ENCODE measurements around the gene STRN. TPM values are rescaled to one million over a fixed set of nuclear protein-coding genes. Genes with fewer than 3 reads are reported as not detected.

The STRN gene
- total RNA-seq, 1 donor from 2014 or later, result 33.1 TPM

- Histone ChIP-seq H3K27me3 (no peaks in the 10 kb centered on the region), H3K9me3 (no peaks in the 10 kb centered on the region), H3K36me3 (no peaks in the 10 kb centered on the region), H3K27ac (no peak overlapping the region), H3K4me3 (no peak overlapping the region), H3K4me1 (no peaks in the 10 kb centered on the region)
- ATAC-seq (no peak), DNase-seq (no peak)
- intact Hi-C loops (cut with DNase I), result no loop called here
- TF ChIP-seq CTCF (IDR thresholded peaks at IDR 0.05), result no peak
Observed at GRCh38 chr2:36797324-36798070, 168.8 kb downstream of the STRN start.

Other genes with a start within 250 kb of the STRN start
- 23.1 TPM for gene HEATR5B, start 117.8 kb upstream of the STRN start, total RNA-seq
- gene GPATCH11, start 118.0 kb upstream of the STRN start, total RNA-seq, result 7.8 TPM
- gene EIF2AK2, start 190.4 kb upstream of the STRN start, total RNA-seq, result 57.1 TPM
- gene SULT6B1, start 222.1 kb upstream of the STRN start, total RNA-seq, result not detected
- gene CEBPZOS, start 230.0 kb upstream of the STRN start, total RNA-seq, result 38.8 TPM

Measured in upper lobe of right lung (tissue), 1 donor.